Measurements from ENCODE around the gene GORASP2.

DNA sequence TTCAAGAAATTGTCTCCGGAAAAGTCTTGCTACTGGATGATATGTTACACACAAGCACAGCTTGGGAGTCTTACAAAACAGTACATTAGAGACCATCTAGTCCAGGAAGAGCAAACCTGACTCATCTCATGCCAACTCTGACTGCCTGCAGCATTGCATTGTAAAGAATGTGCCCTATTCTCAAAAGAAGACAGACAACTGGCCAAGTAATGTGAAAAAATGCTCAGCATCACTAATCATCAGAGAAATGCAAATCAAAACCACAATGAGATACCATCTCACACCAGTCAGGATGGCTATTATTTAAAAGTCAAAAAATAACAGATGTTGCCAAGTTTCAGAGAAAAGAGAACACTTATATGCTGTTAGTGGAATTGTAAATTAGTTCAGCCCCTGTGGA is 42.7 kb upstream of the GORASP2 start:
- TF ChIP-seq, protein P1, sequence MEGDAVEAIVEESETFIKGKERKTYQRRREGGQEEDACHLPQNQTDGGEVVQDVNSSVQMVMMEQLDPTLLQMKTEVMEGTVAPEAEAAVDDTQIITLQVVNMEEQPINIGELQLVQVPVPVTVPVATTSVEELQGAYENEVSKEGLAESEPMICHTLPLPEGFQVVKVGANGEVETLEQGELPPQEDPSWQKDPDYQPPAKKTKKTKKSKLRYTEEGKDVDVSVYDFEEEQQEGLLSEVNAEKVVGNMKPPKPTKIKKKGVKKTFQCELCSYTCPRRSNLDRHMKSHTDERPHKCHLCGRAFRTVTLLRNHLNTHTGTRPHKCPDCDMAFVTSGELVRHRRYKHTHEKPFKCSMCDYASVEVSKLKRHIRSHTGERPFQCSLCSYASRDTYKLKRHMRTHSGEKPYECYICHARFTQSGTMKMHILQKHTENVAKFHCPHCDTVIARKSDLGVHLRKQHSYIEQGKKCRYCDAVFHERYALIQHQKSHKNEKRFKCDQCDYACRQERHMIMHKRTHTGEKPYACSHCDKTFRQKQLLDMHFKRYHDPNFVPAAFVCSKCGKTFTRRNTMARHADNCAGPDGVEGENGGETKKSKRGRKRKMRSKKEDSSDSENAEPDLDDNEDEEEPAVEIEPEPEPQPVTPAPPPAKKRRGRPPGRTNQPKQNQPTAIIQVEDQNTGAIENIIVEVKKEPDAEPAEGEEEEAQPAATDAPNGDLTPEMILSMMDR (IDR thresholded peaks at IDR 0.05): no peak
- TF ChIP-seq POLR2A (IDR thresholded peaks at IDR 0.05): no peak

Data from adrenal gland (tissue), 5 donors.